Heart left ventricle (tissue), 13 donors: ENCODE results near the gene RPEL1.

Source experiments
- POLR2A ChIP-seq, 2 donors: fragments of 450-650 bp; IDR thresholded peaks; one replicate each; pipeline ENCODE4 v1.6.1; 2017; ENCODE audit warnings: antibody characterized with exemption in 2 of 2, mild to moderate bottlenecking in 2 of 2, moderate library complexity in 2 of 2
- TF ChIP-seq, protein P1 (sequence below), 12 donors: fragments of 200-600 bp; sonication (generic) in 4 of 12; IDR thresholded peaks; one replicate each; pipeline versions ENCODE4 v1.5.0 to v1.8.0; 2018 to 2022; ENCODE audit warnings: antibody characterized with exemption in 12 of 12, mild to moderate bottlenecking in 5 of 12
- donor health status: ischemic (EF 13 %, LVEDD 7.1; RV severe dilation, severe dysfunction).
- donor health status: DM: no; HTN: yes; CAD: no.
- donor health status: DM: no; HTN: no; CAD: no.
- donor health status: ischemic (EF 25% LVEDD 6.9; RV normal size, moderate dysfunction).
- donor health status: ischemic (EF 25% LVEDD 5.7; RV mildly dilated, moderate dysfunction).
- donor health status: ischemic (EF 35%, LVEDD 5.7; RV mildly dilated, moderate dysfunction).
- donor health status: nonischemic (EF 11% LVEDD 7.7; RV severe dilation, severe dysfunction).
- donor health status: DM: yes; HTN: yes; CAD: no.
- donor health status: PGD.
- donor health status: ischemic (EF 29% LVEDD 5.4; RV normal size, mild dysfunction).
- donor health status: nonischemic (EF 23%, LVEDD 6.1; RV moderate dilation, normal function).

DNA sequence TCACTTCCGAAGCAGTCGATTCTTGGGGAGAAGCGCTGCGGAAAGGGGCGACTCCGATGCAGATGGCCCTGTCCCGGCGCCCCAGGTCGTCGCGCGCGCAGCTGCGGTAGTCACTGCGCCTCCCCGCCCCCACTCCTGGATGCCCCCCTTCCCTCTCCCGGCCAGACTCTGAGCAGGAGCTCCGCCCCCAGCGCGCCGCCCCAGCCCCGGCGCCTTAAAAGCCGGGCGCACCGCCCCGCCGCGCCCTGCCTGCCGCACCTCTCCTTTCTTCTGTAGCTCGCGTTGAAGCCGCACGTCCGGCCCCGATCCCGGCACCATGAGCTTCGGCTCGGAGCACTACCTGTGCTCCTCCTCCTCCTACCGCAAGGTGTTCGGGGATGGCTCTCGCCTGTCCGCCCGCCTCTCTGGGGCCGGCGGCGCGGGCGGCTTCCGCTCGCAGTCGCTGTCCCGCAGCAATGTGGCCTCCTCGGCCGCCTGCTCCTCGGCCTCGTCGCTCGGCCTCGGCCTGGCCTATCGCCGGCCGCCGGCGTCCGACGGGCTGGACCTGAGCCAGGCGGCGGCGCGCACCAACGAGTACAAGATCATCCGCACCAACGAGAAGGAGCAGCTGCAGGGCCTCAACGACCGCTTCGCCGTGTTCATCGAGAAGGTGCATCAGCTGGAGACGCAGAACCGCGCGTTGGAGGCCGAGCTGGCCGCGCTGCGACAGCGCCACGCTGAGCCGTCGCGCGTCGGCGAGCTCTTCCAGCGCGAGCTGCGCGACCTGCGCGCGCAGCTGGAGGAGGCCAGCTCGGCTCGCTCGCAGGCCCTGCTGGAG lies 31.4 kb downstream of the RPEL1 start, which contains the start of gene INA:
- TF ChIP-seq, protein P1, sequence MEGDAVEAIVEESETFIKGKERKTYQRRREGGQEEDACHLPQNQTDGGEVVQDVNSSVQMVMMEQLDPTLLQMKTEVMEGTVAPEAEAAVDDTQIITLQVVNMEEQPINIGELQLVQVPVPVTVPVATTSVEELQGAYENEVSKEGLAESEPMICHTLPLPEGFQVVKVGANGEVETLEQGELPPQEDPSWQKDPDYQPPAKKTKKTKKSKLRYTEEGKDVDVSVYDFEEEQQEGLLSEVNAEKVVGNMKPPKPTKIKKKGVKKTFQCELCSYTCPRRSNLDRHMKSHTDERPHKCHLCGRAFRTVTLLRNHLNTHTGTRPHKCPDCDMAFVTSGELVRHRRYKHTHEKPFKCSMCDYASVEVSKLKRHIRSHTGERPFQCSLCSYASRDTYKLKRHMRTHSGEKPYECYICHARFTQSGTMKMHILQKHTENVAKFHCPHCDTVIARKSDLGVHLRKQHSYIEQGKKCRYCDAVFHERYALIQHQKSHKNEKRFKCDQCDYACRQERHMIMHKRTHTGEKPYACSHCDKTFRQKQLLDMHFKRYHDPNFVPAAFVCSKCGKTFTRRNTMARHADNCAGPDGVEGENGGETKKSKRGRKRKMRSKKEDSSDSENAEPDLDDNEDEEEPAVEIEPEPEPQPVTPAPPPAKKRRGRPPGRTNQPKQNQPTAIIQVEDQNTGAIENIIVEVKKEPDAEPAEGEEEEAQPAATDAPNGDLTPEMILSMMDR (IDR thresholded peaks at IDR 0.05), result no peak
- no peak for TF ChIP-seq POLR2A (IDR thresholded peaks at IDR 0.05)
